Right renal cortex interstitium (tissue), 3 donors: ENCODE data around the gene HOXB1. TPM values are rescaled to one million over a fixed set of nuclear protein-coding genes. Genes with fewer than 3 reads are reported as not detected.
"Not testable (repeated sequence)": the region's sequence is repeated elsewhere in the genome, so short reads cannot be mapped to it uniquely, and the experiment has no call there.

Experiments used
- DNase-seq, 3 donors: peaks; one replicate each; pipeline ENCODE4 v3.0.0-alpha.2; 2013; ENCODE audit warnings: low read depth in 3 of 3, low spot score in 2 of 3
- polyA plus RNA-seq, 3 donors: library from polyadenylated mRNA; unstranded; fragments of 120-200 nt; gene quantifications; one replicate each; pipeline ENCODE4 v1.2.1, GENCODE V29; 2013; ENCODE audit not compliant: insufficient read length in 3 of 3

HOXB1 gene
- polyA plus RNA-seq, 3 donors, result 0.17 to 0.35 (median 0.26) TPM

- DNase-seq, result no peak
Measured at GRCh38 chr17:48500435-48501426, 30.1 kb downstream of the HOXB1 start.

DNA sequence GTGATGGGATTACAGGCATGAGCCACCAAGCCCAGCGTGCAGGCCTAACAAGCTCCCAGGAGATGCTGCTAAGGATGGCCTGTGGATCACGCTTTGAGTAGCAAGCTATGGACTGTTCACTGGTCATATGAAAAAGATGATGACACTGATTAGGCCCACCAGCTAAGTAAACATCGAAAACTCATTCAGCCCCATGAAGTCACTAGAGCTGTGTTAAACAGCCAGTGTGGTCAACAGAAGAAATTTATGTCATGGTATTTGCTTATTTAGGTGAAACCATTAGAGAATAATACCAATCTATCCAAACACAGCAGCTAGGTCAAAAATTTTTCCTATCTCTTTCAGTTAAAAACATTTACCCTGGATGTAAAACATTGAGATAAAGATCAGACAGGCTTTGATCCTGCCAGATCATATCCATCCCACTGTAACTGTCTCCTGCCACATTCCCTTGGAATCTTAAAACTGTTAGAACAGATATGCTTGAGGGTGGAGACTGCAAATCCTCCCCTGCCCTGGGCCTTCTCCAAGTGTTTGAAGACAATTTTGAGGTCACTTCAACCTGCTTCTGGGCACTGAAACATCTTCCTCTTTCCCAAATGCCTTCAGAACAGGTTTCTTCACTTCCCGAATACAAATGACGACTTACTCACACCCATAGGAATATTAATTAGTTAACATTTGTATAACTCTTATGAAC lies 30.9 kb downstream of the HOXB1 start:
- no peak for DNase-seq

- DNase-seq, result no peak
Measured at GRCh38 chr17:48499248-48499647, 31.6 kb downstream of the HOXB1 start.

- DNase-seq, result no peak
Measured at GRCh38 chr17:48498164-48498850, 32.5 kb downstream of the HOXB1 start.

- DNase-seq, result no peak
Measured at GRCh38 chr17:48497103-48497502, 33.7 kb downstream of the HOXB1 start.

- no peak for DNase-seq
Measured at GRCh38 chr17:48494335-48494734, 36.5 kb downstream of the HOXB1 start.

- DNase-seq, result peak in 1 of 3 donors; percentile 74
Measured at GRCh38 chr17:48492401-48493298, 38.2 kb downstream of the HOXB1 start.

- DNase-seq, result no peak
Measured at GRCh38 chr17:48491527-48492273, 39.1 kb downstream of the HOXB1 start.

DNA sequence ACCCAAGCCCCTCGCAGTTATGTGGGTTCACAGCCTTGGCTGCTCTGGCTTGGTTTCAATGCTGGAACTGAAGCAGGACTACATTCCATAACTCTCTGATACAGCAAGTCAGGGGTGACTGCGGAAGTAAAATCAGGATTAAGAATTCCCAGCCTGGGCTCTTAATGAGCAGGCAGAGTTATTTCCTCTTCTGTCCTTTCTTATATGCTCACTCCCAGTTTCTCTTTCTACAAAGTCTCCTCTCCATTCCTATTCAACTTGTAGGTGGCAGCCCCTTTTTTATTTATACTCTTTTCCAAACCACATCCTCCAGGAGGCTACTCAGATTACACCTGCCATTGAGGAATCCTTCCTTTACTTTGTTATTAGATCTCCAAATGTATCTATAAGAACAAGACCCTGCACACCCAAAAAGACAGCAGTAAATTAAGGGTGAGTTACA lies 40.3 kb downstream of the HOXB1 start:
- DNase-seq, result no peak

- DNase-seq, result no peak
Measured at GRCh38 chr17:48489781-48490180, 41.0 kb downstream of the HOXB1 start.

- no peak for DNase-seq
Measured at GRCh38 chr17:48488548-48489106, 42.2 kb downstream of the HOXB1 start.

DNA sequence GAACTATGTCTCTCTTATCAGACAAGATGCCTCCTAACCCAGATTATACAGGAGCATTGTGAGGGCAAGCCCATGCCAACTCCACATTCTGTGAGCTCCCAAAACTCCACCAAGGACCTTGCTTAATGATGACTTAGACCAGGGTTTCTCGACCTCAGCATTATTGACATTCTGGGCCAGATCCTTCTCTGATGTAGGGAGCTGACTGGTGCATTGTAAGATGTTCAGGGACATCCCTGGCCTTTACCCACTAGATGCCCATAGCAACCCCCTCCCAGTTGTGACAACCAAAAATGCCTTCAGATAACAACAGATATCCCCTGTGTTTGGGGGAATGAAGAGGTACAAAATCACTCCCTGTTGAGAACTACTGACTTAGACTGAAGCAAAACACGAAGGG lies 43.6 kb downstream of the HOXB1 start:
- DNase-seq, result no peak

DNA sequence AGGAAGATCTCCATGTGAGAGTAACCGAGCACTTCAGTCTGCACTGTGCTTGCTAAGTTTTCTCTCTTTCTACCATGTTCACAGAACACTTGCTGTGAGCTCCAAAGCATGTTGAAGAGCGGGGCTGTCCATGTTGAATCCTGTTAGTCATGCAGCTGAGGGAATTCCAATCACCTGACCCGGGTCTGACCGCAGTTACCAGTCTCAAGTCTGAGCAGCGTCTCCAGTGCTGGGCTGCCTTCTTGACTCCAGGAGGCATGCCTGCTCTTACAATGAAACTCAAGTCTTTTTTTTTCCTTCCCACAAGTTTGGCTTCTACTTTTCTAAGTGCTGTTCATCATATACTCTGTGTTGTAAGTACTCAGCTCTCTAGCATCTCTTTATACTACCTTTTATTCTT lies 44.3 kb downstream of the HOXB1 start:
- no peak for DNase-seq

DNA sequence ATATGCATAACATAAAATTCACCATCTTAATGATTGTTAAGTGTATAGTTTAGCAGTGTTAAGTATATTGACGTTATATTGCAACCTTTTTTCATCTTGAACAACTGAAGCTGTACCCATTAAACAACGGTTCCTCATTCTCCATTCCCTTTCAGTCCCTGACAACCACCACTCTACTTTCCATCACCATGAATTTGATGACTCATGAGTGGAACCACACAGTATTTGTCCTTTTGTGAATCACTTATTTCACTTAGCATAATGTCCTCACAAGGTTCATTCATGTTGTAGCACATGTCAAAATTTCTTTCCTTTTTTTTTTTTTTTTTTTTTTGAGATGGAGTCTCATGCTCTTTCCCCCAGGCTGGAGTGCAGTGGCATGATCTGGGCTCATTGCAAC lies 46.0 kb downstream of the HOXB1 start:
- DNase-seq, result no peak

DNA sequence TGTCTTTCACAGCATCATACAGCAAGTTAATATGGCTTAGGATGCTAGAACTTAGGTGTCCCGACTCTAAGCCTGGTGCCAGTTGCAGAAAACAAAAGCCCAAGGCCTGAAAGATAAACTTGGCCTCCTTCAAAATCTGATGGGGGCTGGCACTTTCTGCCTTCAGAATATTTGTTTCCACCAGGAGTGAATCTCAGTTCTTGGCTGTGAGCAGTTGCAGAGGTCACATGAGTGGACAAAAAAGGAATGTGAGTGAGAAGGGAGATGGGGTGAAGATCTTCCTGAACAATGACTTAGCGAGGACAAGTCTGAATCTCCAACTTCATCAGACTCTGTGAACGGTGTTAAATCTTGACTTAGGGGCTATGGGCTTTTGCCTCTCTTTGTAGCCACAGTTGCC lies 46.6 kb downstream of the HOXB1 start:
- no peak for DNase-seq

DNA sequence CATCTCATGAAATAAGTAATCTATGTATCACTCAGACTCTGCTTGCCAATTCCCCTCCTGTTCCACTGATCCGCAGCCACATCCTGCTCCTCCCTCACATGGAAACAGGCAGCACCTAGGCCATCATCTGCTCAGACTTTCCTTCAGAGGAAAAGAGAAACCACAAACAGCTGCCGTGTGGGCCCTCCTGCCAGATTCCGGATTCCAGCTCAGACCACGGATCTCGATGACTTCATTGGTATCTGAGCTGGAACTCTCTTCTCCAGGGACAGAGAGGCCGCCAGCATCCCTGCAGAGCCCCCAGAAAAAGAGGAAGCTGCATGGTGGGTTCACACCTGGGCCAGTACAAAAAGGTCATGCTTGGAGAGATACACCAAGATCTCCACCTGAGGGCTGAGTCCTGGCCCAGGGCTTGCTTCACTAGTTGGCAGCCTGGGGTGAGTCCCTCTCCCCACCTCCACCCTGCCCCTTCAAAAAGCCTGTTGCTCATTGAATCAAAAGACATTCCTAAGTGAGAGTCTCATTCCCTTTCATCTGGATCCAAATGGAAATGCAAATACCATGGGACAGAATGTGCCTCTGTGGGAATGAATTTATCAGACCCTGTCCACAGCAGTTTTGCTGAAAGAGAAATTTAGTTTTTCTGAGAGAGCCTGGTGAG lies 47.2 kb downstream of the HOXB1 start:
- DNase-seq, result no peak

DNA sequence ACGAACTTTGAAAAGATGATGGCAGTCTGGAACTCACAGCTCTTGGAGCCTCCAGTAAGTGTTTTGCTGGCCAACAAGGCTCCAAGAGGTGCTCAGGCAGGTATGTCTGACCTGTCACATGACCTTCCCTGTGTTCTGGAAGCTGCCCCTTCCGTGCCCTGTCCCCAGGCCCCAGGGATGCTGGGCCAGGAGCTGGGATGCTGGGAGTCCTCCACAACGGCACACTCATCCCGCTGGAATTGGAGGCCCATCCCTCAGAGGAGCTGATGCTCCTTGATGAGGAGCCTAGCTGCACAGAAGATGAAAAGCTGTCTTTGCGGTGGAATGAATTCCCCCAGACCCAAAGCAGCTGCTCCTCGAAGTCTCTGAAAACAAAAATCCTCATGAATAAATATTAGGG lies 47.8 kb downstream of the HOXB1 start:
- no peak for DNase-seq

DNA sequence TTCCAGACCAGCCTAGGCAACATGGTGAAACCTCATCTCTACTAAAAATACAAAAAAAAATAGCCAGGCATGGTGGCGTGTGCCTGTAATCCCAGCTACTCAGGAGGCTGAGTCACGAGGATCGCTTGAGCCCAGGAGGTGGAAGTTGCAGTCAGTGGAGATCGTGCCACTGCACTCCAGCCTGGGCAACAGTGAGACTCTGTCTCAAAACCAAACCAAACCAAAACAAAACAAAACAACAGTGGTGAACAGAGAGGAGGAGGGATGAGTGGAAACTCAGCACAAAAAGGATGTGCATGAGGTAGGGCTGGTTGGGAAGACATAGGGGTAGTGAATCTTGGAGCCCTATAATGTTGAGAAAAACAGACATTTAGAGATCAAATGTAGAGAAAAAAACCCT lies 48.5 kb downstream of the HOXB1 start:
- not testable (repeated sequence) for DNase-seq

GRCh38 chr17:48479014-48479402 lies 51.8 kb downstream of the HOXB1 start:
- DNase-seq, result no peak
